DOHH2 (cell line): ENCODE results near the gene ANKS4B.

Experiments
- H3F3A ChIP-seq: fragments of 200-600 bp; sonication (generic), shearing (Covaris generic); 2 replicates; pipeline ENCODE4 v1.6.0; 2016; ENCODE audit warnings: antibody characterized with exemption, mild to moderate bottlenecking; ENCODE audit not compliant: control insufficient read depth, insufficient read depth
- H3K27ac ChIP-seq: fragments of 200-600 bp; sonication (generic); 2 replicates; pipeline ENCODE4 v1.5.1; 2014; ENCODE audit warnings: low read depth, mild to moderate bottlenecking, low read length, moderate library complexity
- H3K27me3 ChIP-seq: fragments of 200-600 bp; sonication (generic); 2 replicates; pipeline ENCODE4 v1.6.1; 2014; ENCODE audit warnings: mild to moderate bottlenecking, low read length, mixed read lengths; ENCODE audit not compliant: control insufficient read depth
- H3K36me3 ChIP-seq: fragments of 200-600 bp; sonication (generic); 2 replicates; pipeline ENCODE4 v1.6.1; 2014; ENCODE audit warnings: mild to moderate bottlenecking, low read length, moderate library complexity, mixed read lengths; ENCODE audit not compliant: control insufficient read depth
- H3K4me1 ChIP-seq: fragments of 200-600 bp; sonication (generic); 2 replicates; pipeline ENCODE4 v1.6.1; 2014; ENCODE audit warnings: mild to moderate bottlenecking, low read length, mixed read lengths; ENCODE audit not compliant: control insufficient read depth
- H3K4me2 ChIP-seq: fragments of 200-600 bp; sonication (generic); 2 replicates; pipeline ENCODE4 v1.6.0; 2014; ENCODE audit warnings: mild to moderate bottlenecking, low read length, moderate library complexity
- H3K4me3 ChIP-seq: fragments of 200-600 bp; sonication (generic); 2 replicates; pipeline ENCODE4 v1.5.1; 2014; ENCODE audit warnings: mild to moderate bottlenecking, low read length, mixed read lengths
- H3K79me2 ChIP-seq: fragments of 200-600 bp; sonication (generic); 2 replicates; pipeline ENCODE4 v1.6.1; 2014; ENCODE audit warnings: mild to moderate bottlenecking, low read length, mixed read lengths; ENCODE audit not compliant: control insufficient read depth
- H3K9me2 ChIP-seq: fragments of 200-600 bp; sonication (generic); replicated peaks from 2 replicates; pipeline ENCODE4 v1.6.1; 2014; ENCODE audit warnings: mild to moderate bottlenecking, low read length, mixed read lengths; ENCODE audit not compliant: control insufficient read depth
- H3K9me3 ChIP-seq: fragments of 200-600 bp; sonication (generic); 2 replicates; pipeline ENCODE4 v1.6.1; 2014; ENCODE audit warnings: antibody characterized with exemption, low read length, mixed read lengths; ENCODE audit not compliant: control insufficient read depth, insufficient read depth
- H4K20me1 ChIP-seq: fragments of 200-600 bp; sonication (generic); 2 replicates; pipeline ENCODE4 v1.6.0; 2014; ENCODE audit warnings: low read depth, mild to moderate bottlenecking, antibody characterized with exemption, low read length, moderate library complexity; ENCODE audit not compliant: control insufficient read depth, insufficient read depth
- EZH2phosphoT487 ChIP-seq: fragments of 200-600 bp; sonication (generic); IDR thresholded peaks from 2 replicates; pipeline ENCODE4 v1.6.1; 2017; ENCODE audit warnings: borderline replicate concordance, mild to moderate bottlenecking, antibody characterized with exemption, low read length, moderate library complexity, mixed read lengths
- TF ChIP-seq, protein P1 (sequence below): fragments of 200-600 bp; sonication (generic); IDR thresholded peaks from one replicate; pipeline ENCODE4 v1.5.1; 2014; ENCODE audit warnings: antibody characterized with exemption, mild to moderate bottlenecking, low read depth, low read length; ENCODE audit not compliant: poor library complexity, severe bottlenecking

Gene ANKS4B

DNA sequence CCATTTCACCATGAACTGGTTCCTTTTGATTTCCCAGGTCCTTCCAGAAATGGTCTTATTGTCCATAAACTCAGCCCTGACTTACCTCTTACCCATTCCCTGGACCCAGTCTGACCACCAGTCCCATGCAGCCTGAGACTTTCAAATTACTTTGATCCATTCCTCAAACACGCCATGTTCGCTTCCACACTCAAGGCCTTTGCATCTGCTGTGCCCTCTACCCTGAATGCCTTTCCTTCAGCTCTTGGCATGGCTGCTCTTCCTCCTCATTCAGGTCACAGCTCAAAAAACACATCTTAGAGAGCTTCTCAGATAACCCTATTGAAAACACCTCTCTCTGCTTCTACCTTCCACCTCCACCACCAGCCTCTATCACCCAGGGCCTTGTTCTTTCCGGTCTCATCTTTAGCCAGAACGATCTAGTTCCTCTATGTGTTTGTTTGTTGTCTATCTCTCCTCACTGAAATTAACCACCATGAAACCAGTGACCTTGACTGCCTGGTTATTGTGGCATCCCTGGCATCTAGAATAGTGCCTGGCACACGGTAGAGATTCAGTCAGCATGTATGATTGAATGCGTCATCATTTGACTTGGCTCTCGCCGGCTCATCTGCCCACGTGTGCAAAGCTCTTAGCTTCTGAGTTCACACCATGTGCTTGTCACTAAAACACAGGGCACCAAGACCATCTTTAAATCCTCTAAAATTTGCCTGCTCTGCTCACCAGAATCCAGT, 31.8 kb downstream of the ANKS4B start:
- Histone ChIP-seq H3K79me2 (no peaks in the 10 kb centered on the region), H3K4me2 (no peak overlapping the region)

GRCh38 chr16:21267298-21267697, 33.8 kb downstream of the ANKS4B start:
- H3K27me3 ChIP-seq: peaks cover 40% of the 10 kb centered on the region
- TF ChIP-seq, protein P1, sequence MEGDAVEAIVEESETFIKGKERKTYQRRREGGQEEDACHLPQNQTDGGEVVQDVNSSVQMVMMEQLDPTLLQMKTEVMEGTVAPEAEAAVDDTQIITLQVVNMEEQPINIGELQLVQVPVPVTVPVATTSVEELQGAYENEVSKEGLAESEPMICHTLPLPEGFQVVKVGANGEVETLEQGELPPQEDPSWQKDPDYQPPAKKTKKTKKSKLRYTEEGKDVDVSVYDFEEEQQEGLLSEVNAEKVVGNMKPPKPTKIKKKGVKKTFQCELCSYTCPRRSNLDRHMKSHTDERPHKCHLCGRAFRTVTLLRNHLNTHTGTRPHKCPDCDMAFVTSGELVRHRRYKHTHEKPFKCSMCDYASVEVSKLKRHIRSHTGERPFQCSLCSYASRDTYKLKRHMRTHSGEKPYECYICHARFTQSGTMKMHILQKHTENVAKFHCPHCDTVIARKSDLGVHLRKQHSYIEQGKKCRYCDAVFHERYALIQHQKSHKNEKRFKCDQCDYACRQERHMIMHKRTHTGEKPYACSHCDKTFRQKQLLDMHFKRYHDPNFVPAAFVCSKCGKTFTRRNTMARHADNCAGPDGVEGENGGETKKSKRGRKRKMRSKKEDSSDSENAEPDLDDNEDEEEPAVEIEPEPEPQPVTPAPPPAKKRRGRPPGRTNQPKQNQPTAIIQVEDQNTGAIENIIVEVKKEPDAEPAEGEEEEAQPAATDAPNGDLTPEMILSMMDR: no peak
- no peak for TF ChIP-seq EZH2phosphoT487
- no peak overlapping the region for H3K27ac ChIP-seq
- H3K9me3 ChIP-seq: no peaks in the 10 kb centered on the region
- peaks cover 23% of the 10 kb centered on the region for H3K4me1 ChIP-seq
- H3K79me2 ChIP-seq: no peaks in the 10 kb centered on the region
- H3K36me3 ChIP-seq: no peaks in the 10 kb centered on the region
- H3K4me3 ChIP-seq: no peak overlapping the region
- 0 out of 2 replicates have a peak, but pooled peaks cover 3% of the 10 kb centered on the region for H4K20me1 ChIP-seq
- no peaks in the 10 kb centered on the region for H3F3A ChIP-seq
- no peaks in the 10 kb centered on the region for H3K9me2 ChIP-seq
- H3K4me2 ChIP-seq: no peak overlapping the region

More for the DNA sequence above, 31.8 kb downstream of the ANKS4B start:
- Histone ChIP-seq H3K36me3 (no peaks in the 10 kb centered on the region), H3K27ac (no peak overlapping the region), H3K9me3 (no peaks in the 10 kb centered on the region), H3K4me3 (no peak overlapping the region), H3K27me3 (peaks cover 45% of the 10 kb centered on the region), H4K20me1 (0 out of 2 replicates have a peak, but pooled peaks cover 3% of the 10 kb centered on the region), H3F3A (no peaks in the 10 kb centered on the region), H3K9me2 (no peaks in the 10 kb centered on the region), H3K4me1 (peaks cover 23% of the 10 kb centered on the region)
- TF ChIP-seq, protein P1: no peak
- TF ChIP-seq EZH2phosphoT487: no peak

DNA sequence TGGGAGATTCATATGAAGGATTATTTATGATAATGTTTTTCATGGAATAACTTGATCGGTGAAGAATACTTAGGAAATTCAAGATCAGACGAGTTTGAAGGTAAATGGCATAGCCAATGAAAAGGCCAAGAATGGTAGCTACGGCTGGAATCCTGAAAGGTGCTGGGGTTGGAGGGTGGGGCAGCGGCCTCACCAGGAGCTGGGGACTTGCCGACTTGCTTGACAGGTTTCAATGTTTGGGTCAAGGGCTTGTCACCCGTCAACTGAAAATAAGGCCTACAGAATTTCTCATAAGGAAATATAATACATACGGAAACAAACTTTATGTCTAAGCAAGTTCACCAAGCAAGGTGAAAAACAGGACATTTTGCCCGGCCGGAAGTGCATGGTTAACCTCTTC, 34.7 kb downstream of the ANKS4B start:
- peaks cover 22% of the 10 kb centered on the region for H3K4me1 ChIP-seq
- no peaks in the 10 kb centered on the region for H3F3A ChIP-seq
- H3K79me2 ChIP-seq: no peaks in the 10 kb centered on the region
- H3K36me3 ChIP-seq: no peaks in the 10 kb centered on the region
- H3K4me3 ChIP-seq: no peak overlapping the region
- 0 out of 2 replicates have a peak, but pooled peaks cover 3% of the 10 kb centered on the region for H4K20me1 ChIP-seq
- H3K4me2 ChIP-seq: 0 out of 2 replicates have a peak overlapping the region, but pooled peaks have one; percentile 4
- H3K9me3 ChIP-seq: no peaks in the 10 kb centered on the region
- no peaks in the 10 kb centered on the region for H3K9me2 ChIP-seq
- TF ChIP-seq EZH2phosphoT487: no peak
- TF ChIP-seq, protein P1: no peak
- peaks cover 34% of the 10 kb centered on the region for H3K27me3 ChIP-seq
- no peak overlapping the region for H3K27ac ChIP-seq
